HUES6 (cell line): ENCODE results near the gene SLC22A16.

Experiments
- H3K27ac ChIP-seq: 2 replicates; pipeline ENCODE4 v1.7.0; 2013; ENCODE audit warnings: low read depth, mild to moderate bottlenecking, low read length, inconsistent platforms
- H3K27me3 ChIP-seq: 2 replicates; pipeline ENCODE4 v1.6.1; 2013; ENCODE audit warnings: low read length; ENCODE audit not compliant: control insufficient read depth, insufficient read depth
- H3K36me3 ChIP-seq: 2 replicates; pipeline ENCODE4 v1.6.1; 2013; ENCODE audit warnings: low read length; ENCODE audit not compliant: control insufficient read depth, insufficient read depth
- H3K4me1 ChIP-seq: 2 replicates; pipeline ENCODE4 v1.6.1; 2013; ENCODE audit warnings: low read length; ENCODE audit not compliant: control insufficient read depth, insufficient read depth
- H3K4me3 ChIP-seq: 2 replicates; pipeline ENCODE4 v1.5.1; 2013; ENCODE audit warnings: low read depth, low read length
- H3K9ac ChIP-seq: one replicate; pipeline ENCODE4 v1.6.1; 2013; ENCODE audit warnings: mild to moderate bottlenecking, low read length
- H3K9me3 ChIP-seq: 2 replicates; pipeline ENCODE4 v1.6.1; 2013; ENCODE audit warnings: low read depth, low read length; ENCODE audit not compliant: control insufficient read depth, insufficient read depth

The SLC22A16 gene

GRCh38 chr6:110447761-110448160 lies 28.7 kb downstream of the SLC22A16 start:
- Histone ChIP-seq H3K4me3 (no peak overlapping the region), H3K27me3 (no peaks in the 10 kb centered on the region), H3K27ac (no peak overlapping the region), H3K9ac (no peak overlapping the region), H3K9me3 (no peaks in the 10 kb centered on the region), H3K4me1 (no peaks in the 10 kb centered on the region), H3K36me3 (no peaks in the 10 kb centered on the region)

- no peaks in the 10 kb centered on the region for H3K27me3 ChIP-seq
- H3K4me1 ChIP-seq, result no peaks in the 10 kb centered on the region
- H3K4me3 ChIP-seq, result no peak overlapping the region
- no peaks in the 10 kb centered on the region for H3K9me3 ChIP-seq
- no peak overlapping the region for H3K27ac ChIP-seq
- no peaks in the 10 kb centered on the region for H3K36me3 ChIP-seq
- H3K9ac ChIP-seq, result no peak overlapping the region
Measured at GRCh38 chr6:110446405-110446804, 30.0 kb downstream of the SLC22A16 start.

- Histone ChIP-seq H3K27me3 (no peaks in the 10 kb centered on the region), H3K27ac (no peak overlapping the region), H3K9ac (no peak overlapping the region), H3K9me3 (peaks cover 6% of the 10 kb centered on the region), H3K36me3 (no peaks in the 10 kb centered on the region), H3K4me1 (no peaks in the 10 kb centered on the region), H3K4me3 (no peak overlapping the region)
Measured at GRCh38 chr6:110440026-110440425, 36.4 kb downstream of the SLC22A16 start.

- Histone ChIP-seq H3K4me1 (no peaks in the 10 kb centered on the region), H3K27me3 (no peaks in the 10 kb centered on the region), H3K4me3 (no peak overlapping the region), H3K27ac (no peak overlapping the region), H3K9me3 (peaks cover 8% of the 10 kb centered on the region), H3K9ac (no peak overlapping the region), H3K36me3 (no peaks in the 10 kb centered on the region)
Measured at GRCh38 chr6:110439356-110439755, 37.1 kb downstream of the SLC22A16 start.

- Histone ChIP-seq H3K36me3 (no peaks in the 10 kb centered on the region), H3K9me3 (peaks cover 8% of the 10 kb centered on the region), H3K9ac (no peak overlapping the region), H3K4me3 (no peak overlapping the region), H3K27me3 (no peaks in the 10 kb centered on the region), H3K27ac (no peak overlapping the region), H3K4me1 (peaks cover 9% of the 10 kb centered on the region; the same call in 1 of the 2 replicates)
Measured at GRCh38 chr6:110434961-110435602, 41.3 kb downstream of the SLC22A16 start.

- Histone ChIP-seq H3K4me1 (peaks cover 14% of the 10 kb centered on the region; the same call in 1 of the 2 replicates), H3K9ac (no peak overlapping the region), H3K9me3 (peaks cover 8% of the 10 kb centered on the region), H3K27ac (no peak overlapping the region), H3K27me3 (no peaks in the 10 kb centered on the region), H3K36me3 (no peaks in the 10 kb centered on the region), H3K4me3 (no peak overlapping the region)
Measured at GRCh38 chr6:110432285-110432900, 44.0 kb downstream of the SLC22A16 start.

- Histone ChIP-seq H3K9me3 (peaks cover 8% of the 10 kb centered on the region), H3K27ac (no peak overlapping the region), H3K4me1 (peaks cover 14% of the 10 kb centered on the region; the same call in 1 of the 2 replicates), H3K27me3 (no peaks in the 10 kb centered on the region), H3K36me3 (no peaks in the 10 kb centered on the region), H3K9ac (no peak overlapping the region), H3K4me3 (no peak overlapping the region)
Measured at GRCh38 chr6:110430741-110431140, 45.7 kb downstream of the SLC22A16 start.

GRCh38 chr6:110430236-110430635 lies 46.2 kb downstream of the SLC22A16 start:
- H3K36me3 ChIP-seq, result no peaks in the 10 kb centered on the region
- no peak overlapping the region for H3K27ac ChIP-seq
- H3K9me3 ChIP-seq, result peaks cover 4% of the 10 kb centered on the region
- peaks cover 14% of the 10 kb centered on the region; the same call in 1 of the 2 replicates for H3K4me1 ChIP-seq
- no peak overlapping the region for H3K9ac ChIP-seq
- H3K27me3 ChIP-seq, result no peaks in the 10 kb centered on the region
- no peak overlapping the region for H3K4me3 ChIP-seq

- Histone ChIP-seq H3K4me1 (peaks cover 14% of the 10 kb centered on the region; the same call in 1 of the 2 replicates), H3K4me3 (no peak overlapping the region), H3K27me3 (no peaks in the 10 kb centered on the region), H3K9ac (no peak overlapping the region), H3K27ac (no peak overlapping the region), H3K36me3 (no peaks in the 10 kb centered on the region), H3K9me3 (no peaks in the 10 kb centered on the region)
Measured at GRCh38 chr6:110428153-110428552, 48.3 kb downstream of the SLC22A16 start.

GRCh38 chr6:110425816-110426215 lies 50.6 kb downstream of the SLC22A16 start:
- Histone ChIP-seq H3K36me3 (no peaks in the 10 kb centered on the region), H3K4me1 (peaks cover 13% of the 10 kb centered on the region; the same call in 1 of the 2 replicates), H3K27ac (no peak overlapping the region), H3K27me3 (no peaks in the 10 kb centered on the region), H3K4me3 (no peak overlapping the region), H3K9me3 (peaks cover 6% of the 10 kb centered on the region; the same call in 1 of the 2 replicates), H3K9ac (no peak overlapping the region)

- no peaks in the 10 kb centered on the region for H3K4me1 ChIP-seq
Measured at GRCh38 chr6:110422444-110422822, 54.0 kb downstream of the SLC22A16 start.

More at GRCh38 chr6:110422444-110422822, 54.0 kb downstream of the SLC22A16 start:
- H3K4me3 ChIP-seq, result no peak overlapping the region
- peaks cover 6% of the 10 kb centered on the region; the same call in 1 of the 2 replicates for H3K9me3 ChIP-seq
- H3K9ac ChIP-seq, result no peak overlapping the region
- H3K36me3 ChIP-seq, result no peaks in the 10 kb centered on the region
- no peaks in the 10 kb centered on the region for H3K27me3 ChIP-seq
- no peak overlapping the region for H3K27ac ChIP-seq
